HL-60 (cell line): Measurements from ENCODE around the gene SCYGR4.

Experiments
- DNase-seq, 2 experiments: peaks; one replicate each; pipeline ENCODE4 v3.0.0-alpha.2; 2010 to 2020; ENCODE audit warnings: low read depth in 1 of 2, low spot score in 1 of 2
- H3K27ac ChIP-seq: fragments of 250-450 bp; sonication (Bioruptor Pico); replicated peaks from 2 replicates; pipeline ENCODE4 v1.5.1; 2020; ENCODE audit warnings: mild to moderate bottlenecking, moderate library complexity
- H3K27me3 ChIP-seq: fragments of 250-450 bp; sonication (Bioruptor Pico); 2 replicates; pipeline ENCODE4 v1.5.1; 2021; ENCODE audit warnings: mild to moderate bottlenecking, moderate library complexity; ENCODE audit not compliant: insufficient read depth, poor library complexity, severe bottlenecking
- H3K4me3 ChIP-seq: replicated peaks from 2 replicates; pipeline ENCODE4 v1.5.1; 2011; ENCODE audit warnings: mild to moderate bottlenecking, control low read depth, low read length; ENCODE audit not compliant: insufficient read depth
- CTCF ChIP-seq: IDR thresholded peaks from one replicate; pipeline ENCODE4 v1.5.1; 2011; ENCODE audit warnings: low read length, control low read depth, inconsistent platforms; ENCODE audit not compliant: insufficient read depth
- GABPA ChIP-seq: IDR thresholded peaks from 2 replicates; pipeline ENCODE4 v1.6.1; 2012; ENCODE audit warnings: low read depth
- POLR2AphosphoS5 ChIP-seq: IDR thresholded peaks from 2 replicates; pipeline ENCODE4 v1.6.1; 2012; ENCODE audit warnings: low read depth
- REST ChIP-seq: IDR thresholded peaks from 2 replicates; pipeline ENCODE4 v1.6.1; 2012; ENCODE audit warnings: low read depth; ENCODE audit not compliant: insufficient replicate concordance
- SPI1 ChIP-seq: IDR thresholded peaks from 2 replicates; pipeline ENCODE4 v1.6.1; 2012; ENCODE audit warnings: low read depth, mild to moderate bottlenecking, borderline replicate concordance

Gene SCYGR4

GRCh38 chr2:227615181-227615580 is 2.1 kb upstream of the SCYGR4 start:
- Histone ChIP-seq H3K27ac (no peak overlapping the region), H3K27me3 (peaks cover 9% of the 10 kb centered on the region)
- no peak for DNase-seq

GRCh38 chr2:227615906-227616305 is 1.4 kb upstream of the SCYGR4 start:
- TF ChIP-seq POLR2AphosphoS5: no peak
- no peak for TF ChIP-seq GABPA
- Histone ChIP-seq H3K27me3 (peaks cover 9% of the 10 kb centered on the region), H3K4me3 (no peak overlapping the region), H3K27ac (no peak overlapping the region)
- DNase-seq: no peak

More at GRCh38 chr2:227615181-227615580, 2.1 kb upstream of the SCYGR4 start:
- TF ChIP-seq CTCF (no peak), REST (no peak)
- no peak overlapping the region for H3K4me3 ChIP-seq

GRCh38 chr2:227616631-227617030 is 667 bp upstream of the SCYGR4 start:
- Histone ChIP-seq H3K27ac (no peak overlapping the region), H3K4me3 (no peak overlapping the region), H3K27me3 (peaks cover 7% of the 10 kb centered on the region)
- no peak for DNase-seq
- TF ChIP-seq GABPA (no peak), REST (no peak), CTCF (no peak), POLR2AphosphoS5 (no peak), SPI1 (no peak)

- DNase-seq: no peak
- no peak overlapping the region for H3K27ac ChIP-seq
- H3K27me3 ChIP-seq: no peaks in the 10 kb centered on the region
- TF ChIP-seq POLR2AphosphoS5 (no peak), SPI1 (no peak), CTCF (no peak), GABPA (no peak), REST (no peak)
- no peak overlapping the region for H3K4me3 ChIP-seq
Measured at GRCh38 chr2:227623226-227623625, 5.9 kb downstream of the SCYGR4 start.
